Coronary artery (tissue), 2 donors: ENCODE data around the gene PRKG1.
A peak's percentile ranks its signal among the peaks of the same experiment; 100 is the strongest.

Experiments
- DNase-seq: peaks from one replicate; pipeline ENCODE4 v3.0.0-alpha.2; 2017; ENCODE audit warnings: low spot score
- H3K27ac ChIP-seq, 2 donors: fragments of 200-600 bp; sonication (generic); one replicate each; pipeline ENCODE4 v1.5.1; 2016 to 2019
- H3K4me3 ChIP-seq: fragments of 200-600 bp; sonication (generic); 2 replicates; pipeline ENCODE4 v1.5.1; 2016; ENCODE audit warnings: mild to moderate bottlenecking, moderate library complexity
- TF ChIP-seq, protein P1 (sequence below): fragments of 200-600 bp; sonication (generic); IDR thresholded peaks from one replicate; pipeline ENCODE4 v1.5.1; 2019; ENCODE audit warnings: antibody characterized with exemption

Gene PRKG1

DNA sequence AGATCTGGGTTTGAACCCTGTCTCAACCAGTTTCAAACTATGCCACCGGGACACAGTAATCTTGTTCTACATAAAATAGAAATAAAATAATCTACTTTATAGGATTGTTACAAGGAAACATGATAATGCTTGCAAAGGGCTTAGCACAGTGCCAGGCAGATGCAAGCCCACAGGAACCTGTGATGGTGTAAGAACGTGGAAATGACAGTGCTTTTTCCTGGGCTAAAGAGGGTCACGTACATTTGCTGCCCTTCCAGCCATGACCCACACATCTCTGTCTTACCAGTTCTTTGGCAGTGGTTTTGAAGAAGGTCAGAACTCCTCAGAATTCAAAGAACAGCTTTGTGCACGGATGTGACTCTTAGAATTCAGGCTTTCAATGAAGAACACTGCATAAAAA, 342.2 kb downstream of the PRKG1 start:
- DNase-seq, result no peak
- H3K4me3 ChIP-seq, result no peak overlapping the region
- TF ChIP-seq, protein P1, sequence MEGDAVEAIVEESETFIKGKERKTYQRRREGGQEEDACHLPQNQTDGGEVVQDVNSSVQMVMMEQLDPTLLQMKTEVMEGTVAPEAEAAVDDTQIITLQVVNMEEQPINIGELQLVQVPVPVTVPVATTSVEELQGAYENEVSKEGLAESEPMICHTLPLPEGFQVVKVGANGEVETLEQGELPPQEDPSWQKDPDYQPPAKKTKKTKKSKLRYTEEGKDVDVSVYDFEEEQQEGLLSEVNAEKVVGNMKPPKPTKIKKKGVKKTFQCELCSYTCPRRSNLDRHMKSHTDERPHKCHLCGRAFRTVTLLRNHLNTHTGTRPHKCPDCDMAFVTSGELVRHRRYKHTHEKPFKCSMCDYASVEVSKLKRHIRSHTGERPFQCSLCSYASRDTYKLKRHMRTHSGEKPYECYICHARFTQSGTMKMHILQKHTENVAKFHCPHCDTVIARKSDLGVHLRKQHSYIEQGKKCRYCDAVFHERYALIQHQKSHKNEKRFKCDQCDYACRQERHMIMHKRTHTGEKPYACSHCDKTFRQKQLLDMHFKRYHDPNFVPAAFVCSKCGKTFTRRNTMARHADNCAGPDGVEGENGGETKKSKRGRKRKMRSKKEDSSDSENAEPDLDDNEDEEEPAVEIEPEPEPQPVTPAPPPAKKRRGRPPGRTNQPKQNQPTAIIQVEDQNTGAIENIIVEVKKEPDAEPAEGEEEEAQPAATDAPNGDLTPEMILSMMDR, result no peak
- H3K27ac ChIP-seq, result no peak overlapping the region

DNA sequence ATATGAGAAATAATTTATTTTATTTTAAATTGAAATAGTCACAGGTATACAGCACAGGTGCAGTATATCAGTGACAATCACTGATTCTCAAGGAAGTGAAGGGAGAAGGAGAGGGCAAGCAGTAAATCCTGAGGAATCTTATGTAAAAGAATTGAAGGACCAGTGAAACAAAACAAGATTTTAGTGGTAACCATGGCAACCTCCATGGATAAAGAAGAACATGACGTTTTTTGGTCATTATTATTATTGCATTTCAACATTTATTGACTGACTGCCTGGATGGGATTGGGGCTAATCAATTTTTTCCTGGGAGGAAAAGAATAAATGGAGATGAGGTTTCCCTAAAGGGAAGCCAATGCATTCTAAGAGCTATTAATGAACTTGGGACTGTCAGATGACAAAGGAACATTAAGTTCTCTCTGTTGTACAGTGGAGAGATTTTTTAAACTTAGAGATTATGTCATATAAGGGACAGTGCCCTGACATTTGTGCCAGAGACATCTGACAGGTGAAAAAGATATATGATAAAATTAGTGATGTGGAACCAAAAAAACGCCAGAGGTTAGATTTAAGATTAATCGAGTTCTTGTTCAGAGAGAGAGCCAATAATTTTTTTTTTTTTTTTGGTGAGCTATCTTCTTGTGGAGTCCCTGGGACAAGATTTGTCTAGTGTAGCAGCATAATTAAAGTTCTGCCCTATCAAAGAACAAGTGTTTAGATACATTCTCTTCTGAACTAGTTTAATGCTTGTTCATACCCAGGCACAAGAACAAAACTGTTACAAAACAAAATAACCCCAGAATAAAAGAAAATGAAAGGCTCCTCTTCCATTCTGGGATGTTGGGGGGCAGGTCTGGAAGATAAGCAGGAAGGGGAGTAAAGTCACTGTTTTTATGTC, 345.2 kb downstream of the PRKG1 start:
- no peak overlapping the region for H3K4me3 ChIP-seq
- DNase-seq, result no peak
- TF ChIP-seq, protein P1, result no peak
- H3K27ac ChIP-seq, result no peak overlapping the region

DNA sequence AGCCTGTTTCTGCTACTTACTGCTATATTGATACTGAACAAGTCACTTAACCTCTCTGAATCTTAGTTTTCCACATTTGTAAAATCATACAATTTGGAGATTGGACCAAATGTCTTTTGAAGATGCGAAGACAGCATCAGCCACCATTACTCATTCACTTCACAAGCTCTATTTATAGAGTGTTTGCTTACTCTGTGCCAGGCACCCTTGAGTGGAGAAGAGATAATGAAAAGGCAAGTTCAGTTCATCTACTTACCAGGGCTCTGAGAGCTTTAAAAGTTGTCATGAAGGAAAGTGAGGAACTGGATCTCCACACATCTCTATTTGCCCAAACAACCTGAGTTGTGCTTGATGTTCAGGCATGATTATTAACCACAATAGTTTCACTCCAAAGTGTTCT, 347.6 kb downstream of the PRKG1 start:
- H3K27ac ChIP-seq, result peak overlapping the region; percentile 64 to 83
- no peak for DNase-seq
- peak overlapping the region; percentile 33 for H3K4me3 ChIP-seq
- TF ChIP-seq, protein P1, result no peak

DNA sequence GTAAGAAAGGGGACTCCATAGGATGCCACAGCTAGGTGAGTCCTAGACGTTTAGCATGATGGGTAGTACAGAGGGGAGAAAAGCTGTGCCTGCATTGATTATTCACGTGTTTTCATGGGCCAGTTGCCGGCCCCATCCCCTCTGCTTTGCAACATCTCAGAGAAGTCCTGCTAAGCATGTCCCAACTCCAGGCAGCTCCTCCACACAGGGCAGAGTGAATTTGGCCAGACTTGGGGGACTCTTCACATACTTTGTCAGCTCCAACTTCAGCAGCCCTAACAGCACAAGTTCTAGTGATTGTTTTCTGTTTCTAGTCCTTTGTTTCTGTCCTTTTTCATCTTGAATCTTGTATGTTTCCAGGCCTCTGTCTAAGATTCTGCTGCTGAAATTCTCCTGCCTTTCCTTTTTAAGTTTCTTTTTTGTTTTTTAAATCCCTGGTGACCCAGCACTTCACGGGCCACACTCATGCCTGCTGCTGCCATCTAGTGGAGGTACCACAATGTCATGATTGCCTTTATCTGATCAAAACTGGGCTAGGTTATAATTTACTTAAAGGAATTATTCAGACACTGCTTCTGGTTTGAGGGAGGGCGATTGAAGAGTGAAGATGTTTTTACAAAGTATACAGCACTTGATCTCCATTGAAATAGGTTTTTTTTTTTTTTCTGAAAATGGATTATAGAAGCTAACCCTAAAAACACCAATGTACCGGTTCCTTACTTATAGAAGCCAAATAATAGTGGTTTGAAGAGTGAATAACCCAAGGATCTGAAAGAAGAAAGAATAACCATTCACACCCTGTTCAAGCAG, 348.2 kb downstream of the PRKG1 start:
- TF ChIP-seq, protein P1, result peak; percentile 37
- peak overlapping the region; percentile 33 for H3K4me3 ChIP-seq
- DNase-seq, result no peak

DNA sequence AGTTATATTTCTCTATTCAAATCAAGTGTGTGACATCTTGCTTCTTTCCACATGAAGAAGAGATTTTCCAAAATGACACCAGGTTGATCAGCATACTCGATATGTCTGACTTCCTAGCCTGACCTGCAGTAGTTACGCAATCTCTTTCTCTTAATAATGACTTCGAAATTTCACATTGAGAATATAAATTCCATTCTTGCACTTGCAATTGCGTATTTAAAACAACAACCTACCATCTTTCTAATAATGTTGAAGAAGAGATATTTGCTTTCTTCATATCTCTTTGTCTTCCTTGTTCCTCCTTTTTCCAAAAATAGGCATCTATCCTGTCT, 348.8 kb downstream of the PRKG1 start:
- Histone ChIP-seq H3K27ac (peak overlapping the region in 1 of 2 donors; percentile 64), H3K4me3 (no peak overlapping the region)
- DNase-seq, result no peak
- TF ChIP-seq, protein P1, result no peak

More for the DNA sequence above, 348.2 kb downstream of the PRKG1 start:
- peak overlapping the region; percentile 64 to 83 for H3K27ac ChIP-seq

DNA sequence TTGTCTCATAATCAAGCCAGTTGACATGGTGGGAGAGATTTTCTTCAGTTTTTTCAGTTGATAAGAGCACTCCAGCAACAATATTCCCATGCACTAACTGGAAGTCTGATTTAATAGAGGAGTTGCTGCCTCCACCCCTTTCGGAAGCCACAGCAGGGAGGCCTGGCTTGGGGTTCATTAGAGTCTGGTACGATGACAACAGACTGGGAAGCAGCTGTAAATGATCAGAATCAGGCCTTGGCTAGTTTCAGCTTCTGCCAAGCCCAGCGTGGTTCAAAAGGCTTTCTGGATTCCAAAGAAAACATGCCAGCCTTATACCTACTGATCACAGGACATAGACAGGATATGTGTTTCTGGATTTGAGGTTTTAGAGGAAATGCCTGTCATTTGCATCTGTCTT, 351.1 kb downstream of the PRKG1 start:
- H3K27ac ChIP-seq, result no peak overlapping the region
- TF ChIP-seq, protein P1, result no peak
- DNase-seq, result no peak
- H3K4me3 ChIP-seq, result no peak overlapping the region
